Stimulated activated CD8-positive, alpha-beta memory T cell treated with anti-CD3 and anti-CD28 coated beads, Interleukin-2, amount 100 ng/mL, for 1 hour (primary cell): Measurements from ENCODE around the gene ALDH1A3.
A peak's percentile ranks its signal among the peaks of the same experiment; 100 is the strongest.

Source experiments
- DNase-seq, 2 donors: peaks; one replicate each; pipeline ENCODE4 v3.0.0-alpha.2; 2020; ENCODE audit warnings: low read depth in 2 of 2

ALDH1A3 gene

GRCh38 chr15:100901702-100902435 is 22.2 kb downstream of the ALDH1A3 start:
- DNase-seq: no peak

GRCh38 chr15:100902436-100903167 is 23.0 kb downstream of the ALDH1A3 start:
- DNase-seq: no peak

GRCh38 chr15:100903168-100903554 is 23.5 kb downstream of the ALDH1A3 start:
- DNase-seq: no peak

GRCh38 chr15:100905850-100906249 is 26.2 kb downstream of the ALDH1A3 start:
- DNase-seq: no peak

- no peak for DNase-seq
Observed at GRCh38 chr15:100908466-100908865, 28.8 kb downstream of the ALDH1A3 start.

- no peak for DNase-seq
Observed at GRCh38 chr15:100909565-100909964, 29.9 kb downstream of the ALDH1A3 start.

- no peak for DNase-seq
Observed at GRCh38 chr15:100909989-100910955, 30.6 kb downstream of the ALDH1A3 start.

- no peak for DNase-seq
Observed at GRCh38 chr15:100911086-100911485, 31.5 kb downstream of the ALDH1A3 start.

- no peak for DNase-seq
Observed at GRCh38 chr15:100913961-100914360, 34.3 kb downstream of the ALDH1A3 start.

GRCh38 chr15:100914876-100915275 is 35.2 kb downstream of the ALDH1A3 start:
- no peak for DNase-seq

- peak; percentile 10 to 24 for DNase-seq
Observed at GRCh38 chr15:100918034-100918689, 38.5 kb downstream of the ALDH1A3 start.

- DNase-seq: no peak
Observed at GRCh38 chr15:100918690-100919480, 39.3 kb downstream of the ALDH1A3 start, which contains the start of gene LRRK1. Gene LRRK1, plus strand, starts transcription at chr15:100919357. Its CDS starts 5,276 bp downstream, at chr15:100924633.

GRCh38 chr15:100919481-100920405 is 40.1 kb downstream of the ALDH1A3 start:
- no peak for DNase-seq

GRCh38 chr15:100920516-100921135 is 41.0 kb downstream of the ALDH1A3 start:
- no peak for DNase-seq

- no peak for DNase-seq
Observed at GRCh38 chr15:100922192-100923040, 42.8 kb downstream of the ALDH1A3 start.

GRCh38 chr15:100923076-100923475 is 43.4 kb downstream of the ALDH1A3 start:
- no peak for DNase-seq

- DNase-seq: no peak
Observed at GRCh38 chr15:100923902-100924301, 44.3 kb downstream of the ALDH1A3 start.

- no peak for DNase-seq
Observed at GRCh38 chr15:100924436-100924835, 44.8 kb downstream of the ALDH1A3 start.
